ENCODE data around the gene MRPL47. TPM values are rescaled to one million over a fixed set of nuclear protein-coding genes. Genes with fewer than 3 reads are reported as not detected.

The MRPL47 gene
- total RNA-seq = 30.2 and 38.8 TPM in 2 replicates

DNA sequence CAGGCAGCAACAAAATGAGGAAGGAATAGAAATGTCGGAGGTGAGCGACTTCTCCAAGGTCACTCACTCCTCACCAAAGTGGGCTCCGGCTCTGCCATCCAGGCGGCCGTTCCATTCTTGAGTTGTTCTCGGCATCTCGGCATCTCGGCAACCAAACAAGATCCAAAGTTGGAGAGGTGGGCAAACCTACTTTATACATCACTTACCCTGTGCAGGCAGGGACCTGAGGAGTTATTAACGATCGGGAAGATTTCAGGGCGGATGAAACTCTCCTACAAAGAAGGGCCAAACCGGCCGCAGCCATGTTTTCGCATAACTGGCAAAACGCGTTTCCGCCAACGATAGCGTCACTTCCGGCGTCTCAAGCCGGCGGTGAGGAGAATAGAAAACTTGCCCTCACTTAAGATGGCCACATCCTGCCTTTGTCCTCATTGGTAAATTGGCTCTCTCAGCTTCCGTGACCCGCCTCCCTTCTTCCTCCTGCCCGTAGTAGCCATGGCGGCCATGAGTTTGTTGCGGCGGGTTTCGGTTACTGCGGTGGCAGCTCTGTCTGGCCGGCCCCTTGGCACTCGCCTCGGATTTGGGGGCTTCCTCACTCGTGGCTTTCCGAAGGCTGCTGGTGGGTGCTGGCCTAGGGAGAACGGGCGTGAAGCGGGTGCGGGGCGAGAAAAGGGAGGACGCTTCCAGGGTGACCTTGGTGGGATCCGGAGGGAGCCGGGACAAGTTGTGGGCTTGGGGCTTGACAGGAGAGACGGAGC lies at the start of gene MRPL47, which contains the start of gene NDUFB5:
Gene MRPL47 (minus strand): TSS at position 318 of the 758 bp plus-strand sequence. CDS start 14 bp downstream, at position 304.
Gene NDUFB5 (plus strand): TSS at position 474 of the 758 bp plus-strand sequence. CDS start 22 bp downstream, at position 496.

GRCh38 chr3:179652447-179653095 lies 48.1 kb upstream of the MRPL47 start, which contains the start of gene USP13:
TSS of gene USP13 (plus strand) at chr3:179653040. CDS start at chr3:179653226, 186 bp downstream.

DNA sequence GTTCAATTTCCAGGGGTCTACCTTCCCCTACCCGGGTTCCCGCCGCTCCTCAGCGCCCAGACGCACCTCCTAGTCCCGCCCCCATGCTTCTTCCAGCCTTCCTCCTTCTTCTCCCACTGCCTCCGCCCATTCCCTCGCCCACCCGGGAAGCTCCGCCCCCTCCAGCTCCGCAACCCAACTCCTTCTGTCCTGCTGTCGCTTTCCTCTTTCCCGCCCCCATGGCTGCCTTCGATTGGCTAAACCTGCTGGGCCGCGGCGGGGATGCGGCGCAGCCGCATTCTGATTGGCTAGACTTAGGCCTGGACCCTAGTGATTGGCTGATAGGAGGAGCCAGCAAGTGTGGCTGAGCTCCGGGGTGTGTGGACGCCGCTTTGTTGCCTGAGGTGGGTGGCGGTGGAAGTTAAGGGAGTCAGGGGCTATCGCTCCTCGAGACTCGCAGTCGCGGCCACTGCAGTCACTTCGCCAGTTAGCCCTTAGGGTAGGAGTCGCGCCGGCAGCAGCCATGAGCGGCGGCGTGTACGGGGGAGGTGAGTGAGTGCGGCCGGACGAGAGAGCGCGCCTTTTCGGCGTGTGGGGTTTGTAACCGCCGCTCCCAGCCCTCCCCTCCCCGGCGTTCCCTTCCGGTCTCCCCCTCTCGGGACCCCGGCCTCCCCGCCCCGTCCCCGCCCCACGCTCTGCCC lies 41.7 kb downstream of the MRPL47 start, which contains the start of gene ACTL6A:
Gene ACTL6A (plus strand): TSS at position 336 of the 680 bp plus-strand sequence. CDS start 167 bp downstream, at position 503.

Other genes with a start within 250 kb of the MRPL47 start
- gene GNB4, start 153.2 kb downstream of the MRPL47 start, total RNA-seq = 47.5 and 50.4 TPM in 2 replicates
- 60.9 and 64.4 TPM in 2 replicates for gene ACTL6A, start 41.7 kb downstream of the MRPL47 start, total RNA-seq
- 95.8 and 107 TPM in 2 replicates for gene NDUFB5, start 156 bp upstream of the MRPL47 start, total RNA-seq
- 9.2 and 10.1 TPM in 2 replicates for gene USP13, start 48.4 kb upstream of the MRPL47 start, total RNA-seq